GM21737 (cell line): ENCODE measurements around the gene MAD1L1.
"Not testable (repeated sequence)": the region's sequence is repeated elsewhere in the genome, so short reads cannot be mapped to it uniquely, and the experiment has no call there.

ENCODE experiments used
- ATAC-seq: cut with Tn5 transposase; IDR thresholded peaks from one replicate; pipeline ENCODE4 v1.9.1; 2021; ENCODE audit warnings: mild to moderate bottlenecking, moderate library complexity; ENCODE audit not compliant: unreplicated experiment

The MAD1L1 gene

GRCh38 chr7:2180081-2180480 lies 52.7 kb downstream of the MAD1L1 start:
- ATAC-seq: no peak

- no peak for ATAC-seq
Measured at GRCh38 chr7:2175514-2175913, 57.2 kb downstream of the MAD1L1 start.

- ATAC-seq: no peak
Measured at GRCh38 chr7:2175091-2175490, 57.7 kb downstream of the MAD1L1 start.

- ATAC-seq: no peak
Measured at GRCh38 chr7:2173189-2173827, 59.4 kb downstream of the MAD1L1 start.

- no peak for ATAC-seq
Measured at GRCh38 chr7:2172311-2173188, 60.2 kb downstream of the MAD1L1 start.

GRCh38 chr7:2171855-2172254 lies 60.9 kb downstream of the MAD1L1 start:
- no peak for ATAC-seq

- ATAC-seq: no peak
Measured at GRCh38 chr7:2170576-2171521, 61.9 kb downstream of the MAD1L1 start.

- ATAC-seq: no peak
Measured at GRCh38 chr7:2169923-2170575, 62.7 kb downstream of the MAD1L1 start.

GRCh38 chr7:2168615-2169311 lies 64.0 kb downstream of the MAD1L1 start:
- no peak for ATAC-seq

GRCh38 chr7:2166625-2167280 lies 66.0 kb downstream of the MAD1L1 start:
- ATAC-seq: no peak

- peak; percentile 90 for ATAC-seq
Measured at GRCh38 chr7:2165610-2166594, 66.8 kb downstream of the MAD1L1 start.

- no peak for ATAC-seq
Measured at GRCh38 chr7:2165239-2165609, 67.5 kb downstream of the MAD1L1 start.

GRCh38 chr7:2164646-2165045 lies 68.1 kb downstream of the MAD1L1 start:
- ATAC-seq: no peak

GRCh38 chr7:2163600-2164555 lies 68.9 kb downstream of the MAD1L1 start:
- ATAC-seq: no peak

- no peak for ATAC-seq
Measured at GRCh38 chr7:2162959-2163358, 69.8 kb downstream of the MAD1L1 start.

- ATAC-seq: not testable (repeated sequence)
Measured at GRCh38 chr7:2162004-2162902, 70.5 kb downstream of the MAD1L1 start.
